Smooth muscle cell (in vitro differentiated cells): ENCODE data around the gene TEX14. TPM values are rescaled to one million over a fixed set of nuclear protein-coding genes. Genes with fewer than 3 reads are reported as not detected.

Experiments
- DNase-seq: peaks from one replicate; lab custom pipeline; 2025; ENCODE audit not compliant: unreplicated experiment; lab: John Stamatoyannopoulos, UW
- H2AFZ ChIP-seq: fragments of 200-600 bp; sonication (generic); 2 replicates; pipeline ENCODE4 v1.6.0; 2016; ENCODE audit warnings: antibody characterized with exemption, low read depth, mild to moderate bottlenecking
- H3F3A ChIP-seq: fragments of 200-600 bp; sonication (generic); 2 replicates; pipeline ENCODE4 v1.6.0; 2017; ENCODE audit warnings: antibody characterized with exemption, low read depth
- H3K27ac ChIP-seq: fragments of 200-600 bp; sonication (generic); 2 replicates; pipeline ENCODE4 v1.5.1; 2016; ENCODE audit warnings: low read depth, mild to moderate bottlenecking
- H3K27me3 ChIP-seq: fragments of 200-600 bp; sonication (generic); 2 replicates; pipeline ENCODE4 v1.6.1; 2016; ENCODE audit warnings: low read depth, mild to moderate bottlenecking
- H3K36me3 ChIP-seq: fragments of 200-600 bp; sonication (generic); 2 replicates; pipeline ENCODE4 v1.5.1; 2016; ENCODE audit warnings: low read depth
- H3K4me1 ChIP-seq: fragments of 200-600 bp; sonication (generic); 2 replicates; pipeline ENCODE4 v1.5.1; 2016; ENCODE audit warnings: low read depth
- H3K4me2 ChIP-seq: fragments of 200-600 bp; sonication (generic); 2 replicates; pipeline ENCODE4 v1.6.0; 2016; ENCODE audit warnings: mild to moderate bottlenecking
- H3K4me3 ChIP-seq: fragments of 200-600 bp; sonication (generic); 2 replicates; pipeline ENCODE4 v1.5.1; 2016; ENCODE audit warnings: mild to moderate bottlenecking
- H3K79me2 ChIP-seq: fragments of 200-600 bp; sonication (generic); 2 replicates; pipeline ENCODE4 v1.6.0; 2016; ENCODE audit warnings: low read depth, mild to moderate bottlenecking
- H3K9ac ChIP-seq: fragments of 200-600 bp; sonication (generic); 2 replicates; pipeline ENCODE4 v1.6.0; 2016; ENCODE audit warnings: low read depth
- H3K9me3 ChIP-seq: fragments of 200-600 bp; sonication (generic); replicated peaks from 2 replicates; pipeline ENCODE4 v1.5.1; 2016; ENCODE audit warnings: low read depth
- H4K20me1 ChIP-seq: fragments of 200-600 bp; sonication (generic); 2 replicates; pipeline ENCODE4 v1.6.0; 2016; ENCODE audit warnings: low read depth
- WGBS: methylation state at CpG from one replicate; pipeline ENCODE4 v1.1.7; 2016; ENCODE audit warnings: low lambda C conversion rate; 5-methylcytosine and 5-hydroxymethylcytosine counted together
- polyA plus RNA-seq: library from polyadenylated mRNA; unstranded; fragments of >200 nt; fragmentation: Nextera tagmentation; extraction: Ambion mirVana; gene quantifications from 2 replicates; pipeline ENCODE4 v1.2.1, GENCODE V29; 2016
- total RNA-seq: library from RNA; depleted of rRNA; stranded (reverse); fragments of >200 nt; gene quantifications from 2 replicates; pipeline ENCODE4 v1.2.3, GENCODE V29; 2014
- TF ChIP-seq, protein P1 (sequence below): fragments of 200-600 bp; sonication (generic); IDR thresholded peaks from 2 replicates; pipeline ENCODE4 v1.5.1; 2017; ENCODE audit warnings: borderline replicate concordance, mild to moderate bottlenecking, antibody characterized with exemption; ENCODE audit not compliant: insufficient read depth, poor library complexity, severe bottlenecking

Gene TEX14
- total and polyA plus RNA-seq, 2 experiments from 2014 or later = 0.04 TPM; not detected in 1

DNA sequence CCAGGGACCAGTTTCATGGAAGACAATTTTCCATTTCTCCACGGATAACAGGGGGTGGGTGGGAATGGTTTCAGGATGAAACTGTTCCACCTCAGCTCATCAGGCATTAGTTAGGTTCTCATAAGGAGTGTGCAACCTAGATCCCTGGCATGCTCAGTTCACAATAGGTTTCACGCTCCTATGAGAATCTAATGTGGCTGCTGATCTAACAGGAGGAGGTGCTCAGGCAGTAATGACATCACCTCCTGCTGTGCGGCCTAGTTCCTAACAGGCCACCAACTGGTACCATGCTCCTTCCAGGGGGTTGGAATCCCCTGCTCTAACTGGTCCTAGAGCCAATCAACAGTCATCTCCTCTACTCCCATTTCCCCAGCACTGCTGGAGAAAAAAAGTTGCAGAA, 19.9 kb downstream of the TEX14 start:
- no peaks in the 10 kb centered on the region for H3K9me3 ChIP-seq
- H3K79me2 ChIP-seq = no peaks in the 10 kb centered on the region
- 90% methylated on average over 3 of the region's 3 CpGs for WGBS
- H3K4me2 ChIP-seq = no peak overlapping the region
- TF ChIP-seq, protein P1, sequence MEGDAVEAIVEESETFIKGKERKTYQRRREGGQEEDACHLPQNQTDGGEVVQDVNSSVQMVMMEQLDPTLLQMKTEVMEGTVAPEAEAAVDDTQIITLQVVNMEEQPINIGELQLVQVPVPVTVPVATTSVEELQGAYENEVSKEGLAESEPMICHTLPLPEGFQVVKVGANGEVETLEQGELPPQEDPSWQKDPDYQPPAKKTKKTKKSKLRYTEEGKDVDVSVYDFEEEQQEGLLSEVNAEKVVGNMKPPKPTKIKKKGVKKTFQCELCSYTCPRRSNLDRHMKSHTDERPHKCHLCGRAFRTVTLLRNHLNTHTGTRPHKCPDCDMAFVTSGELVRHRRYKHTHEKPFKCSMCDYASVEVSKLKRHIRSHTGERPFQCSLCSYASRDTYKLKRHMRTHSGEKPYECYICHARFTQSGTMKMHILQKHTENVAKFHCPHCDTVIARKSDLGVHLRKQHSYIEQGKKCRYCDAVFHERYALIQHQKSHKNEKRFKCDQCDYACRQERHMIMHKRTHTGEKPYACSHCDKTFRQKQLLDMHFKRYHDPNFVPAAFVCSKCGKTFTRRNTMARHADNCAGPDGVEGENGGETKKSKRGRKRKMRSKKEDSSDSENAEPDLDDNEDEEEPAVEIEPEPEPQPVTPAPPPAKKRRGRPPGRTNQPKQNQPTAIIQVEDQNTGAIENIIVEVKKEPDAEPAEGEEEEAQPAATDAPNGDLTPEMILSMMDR = no peak
- no peak overlapping the region for H3K27ac ChIP-seq
- H3K27me3 ChIP-seq = no peaks in the 10 kb centered on the region
- H3K4me1 ChIP-seq = no peaks in the 10 kb centered on the region
- H3K36me3 ChIP-seq = no peaks in the 10 kb centered on the region
- no peaks in the 10 kb centered on the region for H3F3A ChIP-seq
- H3K4me3 ChIP-seq = no peak overlapping the region
- H3K9ac ChIP-seq = no peak overlapping the region
- no peaks in the 10 kb centered on the region for H4K20me1 ChIP-seq
- no peak overlapping the region for H2AFZ ChIP-seq
- no peak for DNase-seq

DNA sequence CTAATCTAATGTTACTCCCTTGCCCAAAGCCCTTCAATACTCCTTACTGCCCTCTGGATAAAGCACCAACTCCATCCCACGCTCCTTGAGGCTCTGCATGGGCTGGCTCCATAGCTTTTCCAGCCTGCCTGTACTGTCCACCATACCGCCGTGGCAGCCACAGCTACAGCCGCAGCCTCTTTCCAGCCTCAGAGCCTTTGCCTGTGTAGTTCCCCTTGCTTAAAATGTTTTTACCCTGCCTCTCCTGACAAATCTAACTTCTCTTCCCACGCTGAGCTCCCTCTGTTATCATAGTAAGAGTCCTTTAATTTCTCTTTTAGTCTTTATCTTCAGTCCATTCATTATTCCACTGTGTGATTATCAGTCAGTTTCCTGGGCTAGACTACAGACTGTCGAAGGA, 22.0 kb downstream of the TEX14 start:
- TF ChIP-seq, protein P1 = no peak
- Histone ChIP-seq H3K4me3 (no peak overlapping the region), H3K79me2 (no peaks in the 10 kb centered on the region), H3K36me3 (no peaks in the 10 kb centered on the region), H3K9me3 (no peaks in the 10 kb centered on the region), H4K20me1 (no peaks in the 10 kb centered on the region), H3K27me3 (no peaks in the 10 kb centered on the region), H3K9ac (no peak overlapping the region), H3K4me1 (no peaks in the 10 kb centered on the region), H2AFZ (no peak overlapping the region), H3F3A (no peaks in the 10 kb centered on the region), H3K4me2 (no peak overlapping the region), H3K27ac (no peak overlapping the region)
- no peak for DNase-seq
- WGBS = 81% methylated on average over 6 of the region's 6 CpGs

DNA sequence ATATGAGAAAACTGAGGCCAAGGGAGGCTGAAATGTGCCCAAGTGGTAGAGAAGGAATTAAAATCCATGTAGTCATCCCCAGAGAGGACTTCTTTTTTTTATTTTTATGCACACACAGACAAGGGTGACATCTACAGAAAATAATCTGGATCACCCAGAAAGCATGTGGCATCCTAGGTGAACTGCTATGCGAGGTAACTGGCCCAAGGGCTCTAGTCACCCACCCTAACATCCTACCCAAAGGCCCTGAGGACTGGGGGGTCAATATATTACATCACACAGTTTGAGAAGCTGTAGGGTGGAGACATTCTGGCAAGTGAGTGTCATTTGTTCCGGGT, 23.3 kb downstream of the TEX14 start:
- Histone ChIP-seq H3K27me3 (no peaks in the 10 kb centered on the region), H3K9ac (no peak overlapping the region), H3K27ac (no peak overlapping the region), H3K36me3 (no peaks in the 10 kb centered on the region), H4K20me1 (no peaks in the 10 kb centered on the region), H2AFZ (no peak overlapping the region), H3K4me3 (no peak overlapping the region), H3K9me3 (no peaks in the 10 kb centered on the region), H3F3A (no peaks in the 10 kb centered on the region), H3K4me1 (no peaks in the 10 kb centered on the region), H3K79me2 (no peaks in the 10 kb centered on the region), H3K4me2 (no peak overlapping the region)
- DNase-seq = no peak
- WGBS = 95% methylated on average over 2 of the region's 2 CpGs
- TF ChIP-seq, protein P1 = no peak

DNA sequence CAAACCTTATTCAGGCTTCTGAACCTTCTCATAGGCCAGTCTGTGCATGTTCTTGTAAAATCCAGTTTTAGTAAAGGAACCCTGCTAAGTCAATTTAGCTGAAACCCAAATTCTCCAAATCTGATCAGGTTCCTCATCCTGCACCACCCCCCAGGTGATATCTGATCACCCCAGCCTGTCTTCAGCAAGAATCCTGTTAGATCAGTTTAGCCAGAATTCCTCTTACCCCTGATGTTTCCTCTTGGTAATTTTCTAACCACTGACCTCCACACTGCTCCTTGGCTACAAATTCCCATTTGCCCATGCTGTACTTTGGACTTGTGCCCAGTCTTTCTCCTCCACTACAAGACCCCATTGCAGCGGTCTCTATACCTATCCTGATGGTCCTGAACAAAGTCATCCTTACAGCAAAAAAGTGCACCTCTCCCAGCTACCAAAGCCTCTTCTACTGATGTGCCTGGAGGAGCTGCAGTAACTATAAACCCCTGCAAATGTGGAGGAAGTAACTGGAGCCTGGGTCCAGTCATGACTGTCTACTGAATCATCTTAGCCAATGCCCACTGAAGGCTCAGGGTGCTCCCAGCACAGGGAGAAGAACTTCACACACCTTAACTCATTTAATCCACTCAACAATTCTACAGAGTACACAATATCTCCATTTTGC, 23.8 kb downstream of the TEX14 start:
- H3K27me3 ChIP-seq = no peaks in the 10 kb centered on the region
- no peak for DNase-seq
- no peaks in the 10 kb centered on the region for H4K20me1 ChIP-seq
- no peak overlapping the region for H2AFZ ChIP-seq
- no peaks in the 10 kb centered on the region for H3K36me3 ChIP-seq
- H3K27ac ChIP-seq = no peak overlapping the region
- H3K9ac ChIP-seq = no peak overlapping the region
- no peaks in the 10 kb centered on the region for H3K79me2 ChIP-seq
- H3K4me3 ChIP-seq = no peak overlapping the region
- H3K4me2 ChIP-seq = no peak overlapping the region
- WGBS = 92% methylated on average over 1 of the region's 1 CpG
- H3K9me3 ChIP-seq = no peaks in the 10 kb centered on the region
- TF ChIP-seq, protein P1 = no peak
- H3K4me1 ChIP-seq = no peaks in the 10 kb centered on the region
- H3F3A ChIP-seq = no peaks in the 10 kb centered on the region
